Measurements from ENCODE around the gene CD99. TPM values are rescaled to one million over a fixed set of nuclear protein-coding genes. Genes with fewer than 3 reads are reported as not detected.

CD99 gene
- total and polyA plus RNA-seq, 3 donors from 2014 or later: 450 to 1,032 (median 733) TPM

DNA sequence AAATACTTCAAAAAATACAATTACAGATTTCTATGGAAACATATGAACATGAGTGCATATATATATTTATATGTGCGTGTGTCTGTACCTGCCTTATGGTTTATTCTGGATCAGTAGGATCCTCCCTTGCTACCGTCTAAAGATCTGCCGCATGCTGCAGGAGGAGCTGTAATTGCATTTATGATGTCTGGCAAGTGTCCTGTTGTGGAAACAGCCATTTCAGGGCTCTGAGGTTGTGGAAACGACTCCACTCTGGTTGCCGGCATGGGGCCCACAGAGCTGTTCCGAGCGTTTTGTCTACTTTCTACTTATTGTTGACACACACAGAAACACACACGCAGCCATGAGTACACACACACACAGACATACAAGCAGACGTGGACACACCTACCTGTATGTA is 21.3 kb downstream of the CD99 start:
- no peaks in the 10 kb centered on the region for H3K9me3 ChIP-seq
- WGBS, 2 donors: 78 to 83% methylated on average over 9 of the region's 9 CpGs
- H3K36me3 ChIP-seq (ENCODE audit: low read depth, missing control alignments): no peaks in the 10 kb centered on the region
- no peaks in the 10 kb centered on the region for H3K27me3 ChIP-seq
- H3K4me1 ChIP-seq: peaks cover 32% of the 10 kb centered on the region
- TF ChIP-seq POLR2A (IDR thresholded peaks at IDR 0.05): no peak
- TF ChIP-seq, protein P1, sequence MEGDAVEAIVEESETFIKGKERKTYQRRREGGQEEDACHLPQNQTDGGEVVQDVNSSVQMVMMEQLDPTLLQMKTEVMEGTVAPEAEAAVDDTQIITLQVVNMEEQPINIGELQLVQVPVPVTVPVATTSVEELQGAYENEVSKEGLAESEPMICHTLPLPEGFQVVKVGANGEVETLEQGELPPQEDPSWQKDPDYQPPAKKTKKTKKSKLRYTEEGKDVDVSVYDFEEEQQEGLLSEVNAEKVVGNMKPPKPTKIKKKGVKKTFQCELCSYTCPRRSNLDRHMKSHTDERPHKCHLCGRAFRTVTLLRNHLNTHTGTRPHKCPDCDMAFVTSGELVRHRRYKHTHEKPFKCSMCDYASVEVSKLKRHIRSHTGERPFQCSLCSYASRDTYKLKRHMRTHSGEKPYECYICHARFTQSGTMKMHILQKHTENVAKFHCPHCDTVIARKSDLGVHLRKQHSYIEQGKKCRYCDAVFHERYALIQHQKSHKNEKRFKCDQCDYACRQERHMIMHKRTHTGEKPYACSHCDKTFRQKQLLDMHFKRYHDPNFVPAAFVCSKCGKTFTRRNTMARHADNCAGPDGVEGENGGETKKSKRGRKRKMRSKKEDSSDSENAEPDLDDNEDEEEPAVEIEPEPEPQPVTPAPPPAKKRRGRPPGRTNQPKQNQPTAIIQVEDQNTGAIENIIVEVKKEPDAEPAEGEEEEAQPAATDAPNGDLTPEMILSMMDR (IDR thresholded peaks at IDR 0.05): no peak
- no peak overlapping the region for H3K4me3 ChIP-seq
- H3K27ac ChIP-seq: no peak overlapping the region
- no peak for DNase-seq
- intact Hi-C loops (cut with DNase I; ENCODE audit: low total_unique reads): no loop called here

GRCh38 chrX:2712890-2713840 is 22.1 kb downstream of the CD99 start:
- intact Hi-C loops (cut with DNase I; ENCODE audit: low total_unique reads): no loop called here
- H3K4me1 ChIP-seq: peaks cover 25% of the 10 kb centered on the region

DNA sequence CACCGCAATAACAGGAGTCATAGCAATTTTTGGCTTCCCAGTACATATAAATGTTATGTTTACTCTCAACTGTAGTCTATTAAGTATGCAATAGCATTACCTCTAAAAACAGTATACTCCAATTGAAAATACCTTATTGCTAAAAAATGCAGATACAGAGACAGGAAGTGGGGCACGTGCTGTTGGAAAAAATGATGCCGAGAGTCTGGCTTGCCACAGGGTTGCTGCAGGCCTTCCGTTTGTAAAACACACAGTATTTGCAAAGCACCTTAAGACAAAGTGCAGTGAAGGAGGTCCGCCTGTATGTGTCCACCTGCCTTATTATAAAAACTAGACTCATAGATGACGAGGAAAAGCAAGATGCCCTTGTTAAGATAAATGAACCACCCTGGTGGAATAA is 23.5 kb downstream of the CD99 start:
- H3K36me3 ChIP-seq (ENCODE audit: low read depth, missing control alignments): no peaks in the 10 kb centered on the region
- no peaks in the 10 kb centered on the region for H3K9me3 ChIP-seq
- DNase-seq: no peak
- intact Hi-C loops (cut with DNase I; ENCODE audit: low total_unique reads): no loop called here
- H3K4me1 ChIP-seq: peaks cover 11% of the 10 kb centered on the region
- WGBS, 2 donors: 88 to 89% methylated on average over 6 of the region's 6 CpGs
- H3K27ac ChIP-seq: no peak overlapping the region
- H3K4me3 ChIP-seq: no peak overlapping the region
- no peaks in the 10 kb centered on the region for H3K27me3 ChIP-seq
- TF ChIP-seq POLR2A (IDR thresholded peaks at IDR 0.05): no peak
- TF ChIP-seq, protein P1 (IDR thresholded peaks at IDR 0.05): no peak

More at GRCh38 chrX:2712890-2713840, 22.1 kb downstream of the CD99 start:
- H3K36me3 ChIP-seq (ENCODE audit: low read depth, missing control alignments): no peaks in the 10 kb centered on the region
- WGBS, 2 donors: 75 to 79% methylated on average over 13 of the region's 13 CpGs
- H3K27ac ChIP-seq: no peak overlapping the region
- no peaks in the 10 kb centered on the region for H3K9me3 ChIP-seq
- no peak overlapping the region for H3K4me3 ChIP-seq
- H3K27me3 ChIP-seq: no peaks in the 10 kb centered on the region
- no peak for TF ChIP-seq POLR2A (IDR thresholded peaks at IDR 0.05)
- TF ChIP-seq, protein P1 (IDR thresholded peaks at IDR 0.05): no peak
- no peak for DNase-seq

DNA sequence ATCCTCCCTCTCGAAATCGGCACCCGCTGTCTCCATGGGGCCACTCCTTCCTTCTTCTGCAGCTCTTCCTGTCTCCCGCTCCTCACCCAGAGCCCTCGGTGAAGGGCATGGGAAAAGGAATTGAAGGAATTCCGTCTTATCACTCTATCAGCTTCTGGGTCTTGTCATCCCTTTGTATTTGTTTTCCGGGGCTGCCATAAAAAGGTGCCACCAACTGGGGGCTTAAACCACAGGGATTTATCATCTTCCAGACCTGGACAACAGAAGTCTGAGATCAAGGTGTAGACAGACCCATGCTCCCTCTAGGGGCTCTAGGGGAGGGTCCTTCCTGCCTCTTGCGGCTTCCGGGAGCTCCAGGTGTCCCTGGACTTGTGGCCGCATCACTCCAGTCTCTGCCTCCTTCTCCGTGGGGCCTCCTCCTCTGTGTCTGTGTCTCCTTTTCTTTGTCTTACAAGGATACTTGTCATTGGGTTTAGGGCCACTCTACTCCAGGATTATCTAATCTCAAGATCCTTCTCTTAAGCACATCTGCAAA is 24.0 kb downstream of the CD99 start:
- Histone ChIP-seq H3K4me1 (peaks cover 5% of the 10 kb centered on the region), H3K36me3 (ENCODE audit: low read depth, missing control alignments) (no peaks in the 10 kb centered on the region), H3K4me3 (no peak overlapping the region), H3K27ac (no peak overlapping the region), H3K9me3 (no peaks in the 10 kb centered on the region), H3K27me3 (no peaks in the 10 kb centered on the region)
- no peak for TF ChIP-seq POLR2A (IDR thresholded peaks at IDR 0.05)
- TF ChIP-seq, protein P1 (IDR thresholded peaks at IDR 0.05): no peak
- intact Hi-C loops (cut with DNase I; ENCODE audit: low total_unique reads): no loop called here
- WGBS, 2 donors: 92% methylated on average over 11 of the region's 11 CpGs
- no peak for DNase-seq

Measured in testis (tissue), 3 donors.